ENCODE measurements around the gene CGNL1.

Gene CGNL1

GRCh38 chr15:57552678-57553334 lies 176.5 kb downstream of the CGNL1 start:
- DNase-seq = no peak

DNA sequence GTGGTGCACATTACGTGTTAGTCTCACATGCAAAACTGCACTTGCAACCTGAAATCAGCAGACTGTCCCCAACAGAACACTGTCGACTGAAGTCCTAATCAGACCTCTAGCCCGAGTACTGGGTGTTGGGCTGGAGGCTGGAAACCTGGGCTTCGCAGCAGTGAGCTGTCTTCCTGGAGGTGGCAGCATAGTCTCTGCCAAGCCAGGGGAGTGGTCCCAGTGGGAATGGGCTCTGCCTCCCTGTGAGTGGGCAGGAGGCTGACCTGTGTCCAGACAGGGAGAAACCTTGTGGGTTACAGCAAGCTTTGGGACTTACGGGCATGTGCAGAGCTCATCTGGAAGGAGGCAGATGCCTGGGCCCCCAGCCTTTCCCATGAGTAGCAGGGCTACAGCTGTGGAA lies 177.2 kb downstream of the CGNL1 start:
- no peak for DNase-seq

DNA sequence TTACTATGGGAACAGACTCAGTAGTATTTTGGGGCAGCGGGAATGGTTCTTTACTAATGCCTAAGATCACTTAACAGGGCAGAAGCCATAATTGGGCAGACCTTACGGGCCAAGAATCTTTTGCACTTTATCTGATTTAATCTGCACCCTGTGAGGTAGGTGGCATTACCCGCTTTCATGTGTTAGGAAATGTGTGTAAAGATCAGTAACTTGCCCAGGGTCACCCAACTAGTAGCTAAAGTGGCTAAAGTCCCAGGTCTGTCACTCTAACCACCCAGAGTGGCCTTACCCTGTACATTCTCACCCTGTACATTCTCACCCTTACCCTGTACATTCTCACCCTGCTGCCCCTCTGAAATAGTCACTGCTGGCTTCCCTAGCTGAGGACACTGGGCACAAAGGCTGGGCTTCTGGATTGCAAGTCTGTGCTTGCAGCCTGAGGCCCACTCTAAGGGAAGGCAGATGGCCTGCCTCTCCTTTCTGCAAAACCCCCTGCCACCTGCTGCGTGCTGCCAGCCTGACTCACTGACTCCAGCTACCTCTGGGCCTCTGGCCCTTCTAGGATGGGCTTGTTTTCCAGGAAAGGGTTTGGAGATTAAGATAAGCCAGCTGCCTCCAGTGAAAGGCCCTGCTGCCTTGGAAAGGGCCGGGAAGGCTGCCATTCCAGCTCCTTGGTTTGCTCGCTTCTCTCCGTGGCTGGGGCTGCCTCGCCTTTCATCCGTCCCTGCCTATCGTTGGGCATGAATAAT lies 177.9 kb downstream of the CGNL1 start:
- no peak for DNase-seq

DNA sequence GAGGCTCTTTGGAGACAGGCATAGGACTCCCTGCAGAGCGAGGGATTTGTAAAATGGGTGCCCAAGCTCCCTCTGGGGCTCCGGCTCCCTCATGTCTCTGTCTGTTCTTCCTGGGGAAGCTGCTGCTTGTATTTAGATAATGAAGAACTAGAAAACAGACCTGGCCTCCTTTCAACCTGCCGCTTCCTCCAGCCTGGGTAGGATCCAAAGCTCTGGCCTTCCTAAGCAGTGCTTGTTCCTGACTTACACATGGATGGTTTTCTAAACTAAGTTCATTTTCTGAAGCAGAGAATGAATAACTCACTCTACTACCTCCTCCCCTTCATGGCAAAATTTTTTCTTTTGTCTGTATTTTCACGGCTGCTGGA lies 178.5 kb downstream of the CGNL1 start:
- no peak for DNase-seq

DNA sequence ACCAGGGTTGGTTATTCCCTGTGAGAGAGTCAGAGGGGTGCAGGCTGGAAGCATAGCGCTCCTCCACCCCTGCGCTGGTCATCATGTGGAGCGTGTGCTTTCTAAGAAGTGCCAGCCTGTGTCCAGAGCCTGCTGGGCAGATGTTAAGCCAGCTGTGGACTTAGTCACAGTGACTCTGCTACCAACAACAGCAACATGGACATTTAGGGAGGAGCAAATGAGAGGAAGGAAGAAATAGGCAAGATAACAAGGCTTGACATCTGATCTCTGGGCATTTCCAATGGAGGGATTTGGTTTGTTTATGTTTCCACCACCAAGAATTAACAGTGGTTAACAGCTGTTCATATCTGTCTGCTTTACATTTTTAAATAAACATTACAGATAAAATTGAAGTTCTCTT lies 179.0 kb downstream of the CGNL1 start:
- no peak for DNase-seq

GRCh38 chr15:57556040-57556439 lies 179.7 kb downstream of the CGNL1 start:
- DNase-seq = no peak

DNA sequence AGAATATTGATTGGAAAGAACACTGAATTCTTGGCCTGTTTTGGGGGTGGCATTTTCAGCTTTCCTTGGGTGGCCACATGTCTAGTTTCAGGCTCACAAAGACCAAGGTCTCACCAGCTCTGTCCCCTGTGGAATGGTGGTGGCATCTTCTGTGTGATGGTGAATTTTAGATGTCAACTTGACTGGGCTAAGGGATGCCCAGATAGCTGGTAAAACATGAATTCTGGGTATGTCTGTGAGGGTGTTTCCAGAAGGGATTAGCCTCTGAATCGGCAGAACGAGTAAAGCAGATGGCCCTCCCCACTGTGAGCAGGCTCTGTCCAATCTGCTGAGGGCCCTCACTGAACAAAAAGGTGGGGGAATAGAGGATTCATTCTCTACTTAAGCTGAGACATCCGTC lies 181.0 kb downstream of the CGNL1 start:
- no peak for DNase-seq

GRCh38 chr15:57557810-57558209 lies 181.5 kb downstream of the CGNL1 start:
- no peak for DNase-seq

GRCh38 chr15:57559875-57560274 lies 183.6 kb downstream of the CGNL1 start:
- peak; percentile 31 for DNase-seq

- peak; percentile 54 for DNase-seq
Observed at GRCh38 chr15:57561041-57561711, 184.9 kb downstream of the CGNL1 start.

- no peak for DNase-seq
Observed at GRCh38 chr15:57562196-57562769, 186.0 kb downstream of the CGNL1 start.

DNA sequence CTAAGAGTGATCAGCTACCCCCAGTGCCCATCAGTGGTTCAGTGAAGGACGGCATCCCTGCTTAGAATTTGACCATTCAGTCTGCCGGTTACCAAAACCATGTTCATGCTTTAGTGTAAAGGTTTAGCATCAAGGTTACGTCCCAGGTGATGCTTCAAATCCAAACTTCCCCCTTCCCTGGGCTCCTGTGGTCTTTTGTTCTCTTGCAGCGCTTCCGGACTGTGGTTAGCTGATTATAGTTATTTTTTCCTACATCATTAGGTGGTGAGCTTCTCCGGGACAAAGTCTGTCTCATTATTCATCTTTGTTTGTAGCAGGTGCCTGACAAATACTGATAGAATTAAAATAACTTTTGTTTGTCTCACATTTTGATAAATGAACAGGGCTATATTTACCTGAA lies 187.1 kb downstream of the CGNL1 start:
- DNase-seq = no peak

DNA sequence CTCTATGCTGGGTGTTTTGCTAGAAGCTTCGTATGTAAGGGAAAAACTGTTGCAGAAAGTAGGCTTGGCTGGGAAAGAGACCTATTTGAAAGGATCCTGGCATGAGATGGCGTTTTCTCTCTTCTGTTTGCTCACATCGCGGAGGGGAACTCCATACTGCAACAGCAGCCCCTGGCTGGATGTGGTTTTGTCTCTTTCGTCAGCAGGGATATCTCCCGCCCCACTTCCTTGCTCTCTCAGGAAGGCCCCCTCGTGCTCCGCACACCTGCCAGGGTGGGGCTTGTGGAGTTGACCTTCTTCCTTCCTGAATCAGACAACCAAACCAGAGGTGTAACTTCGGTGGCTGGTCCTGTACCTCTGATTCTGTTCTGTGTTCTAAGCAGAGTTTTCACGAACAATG lies 189.0 kb downstream of the CGNL1 start:
- DNase-seq = no peak

GRCh38 chr15:57566834-57567233 lies 190.5 kb downstream of the CGNL1 start:
- DNase-seq = peak; percentile 44

DNA sequence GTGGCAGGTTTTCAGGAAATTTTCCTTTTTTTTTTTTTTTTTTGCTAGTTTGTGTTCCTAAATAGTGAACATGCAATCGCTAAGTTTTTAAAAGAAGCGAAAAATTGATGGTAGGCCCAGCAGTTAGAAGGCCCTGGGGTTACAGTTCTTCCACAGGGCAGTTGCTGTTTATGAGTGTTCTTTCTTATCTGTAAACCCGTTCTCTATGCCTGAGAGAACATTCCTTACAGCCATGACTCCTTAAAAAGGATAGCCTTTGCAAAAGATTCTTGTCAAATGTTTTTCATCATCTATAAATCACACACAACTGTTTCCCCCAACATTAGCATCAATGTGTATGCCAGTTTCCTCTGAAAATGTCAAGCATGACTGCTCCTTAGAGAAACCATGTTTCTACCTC lies 191.6 kb downstream of the CGNL1 start:
- no peak for DNase-seq

- DNase-seq = no peak
Observed at GRCh38 chr15:57568299-57568698, 192.0 kb downstream of the CGNL1 start.

- DNase-seq = no peak
Observed at GRCh38 chr15:57570340-57570739, 194.0 kb downstream of the CGNL1 start.

DNA sequence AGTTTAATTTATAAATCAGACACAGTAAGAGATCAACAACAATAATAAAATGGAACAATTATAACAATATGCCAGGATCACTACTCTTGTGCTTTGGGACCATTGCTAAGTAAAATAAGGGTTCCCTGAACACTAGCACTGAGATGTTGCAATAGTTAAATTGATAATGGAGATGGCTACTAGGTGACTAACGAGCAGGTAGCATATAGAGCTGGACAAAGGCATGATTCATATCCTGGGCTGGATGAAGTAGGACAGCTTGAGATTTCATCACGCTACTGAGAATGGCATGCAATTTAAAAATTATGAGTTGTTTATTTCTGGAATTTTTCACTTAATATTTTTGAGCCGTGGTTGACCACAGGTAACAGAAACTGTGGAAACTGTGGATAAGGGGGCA lies 194.7 kb downstream of the CGNL1 start:
- no peak for DNase-seq

- DNase-seq = no peak
Observed at GRCh38 chr15:57571725-57572124, 195.4 kb downstream of the CGNL1 start.

DNA sequence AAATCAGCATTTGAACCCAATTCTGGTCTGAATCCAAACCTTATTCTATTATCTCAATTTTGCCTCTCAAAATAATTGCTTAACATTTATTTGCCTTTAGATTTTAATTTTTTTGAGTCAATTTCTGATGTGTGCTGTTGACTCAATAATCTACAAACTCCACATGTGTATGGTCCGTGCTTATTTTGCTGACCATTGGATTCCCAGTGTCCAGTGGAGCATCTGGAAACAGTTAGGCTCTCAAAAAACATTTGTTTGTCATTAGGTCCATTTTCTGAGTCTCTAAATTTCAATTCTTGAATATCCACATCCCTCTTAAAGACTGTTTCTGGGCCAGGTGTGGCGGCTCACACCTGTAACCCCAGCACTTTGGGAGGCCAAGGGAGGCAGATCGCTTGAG lies 196.2 kb downstream of the CGNL1 start:
- no peak for DNase-seq

DNA sequence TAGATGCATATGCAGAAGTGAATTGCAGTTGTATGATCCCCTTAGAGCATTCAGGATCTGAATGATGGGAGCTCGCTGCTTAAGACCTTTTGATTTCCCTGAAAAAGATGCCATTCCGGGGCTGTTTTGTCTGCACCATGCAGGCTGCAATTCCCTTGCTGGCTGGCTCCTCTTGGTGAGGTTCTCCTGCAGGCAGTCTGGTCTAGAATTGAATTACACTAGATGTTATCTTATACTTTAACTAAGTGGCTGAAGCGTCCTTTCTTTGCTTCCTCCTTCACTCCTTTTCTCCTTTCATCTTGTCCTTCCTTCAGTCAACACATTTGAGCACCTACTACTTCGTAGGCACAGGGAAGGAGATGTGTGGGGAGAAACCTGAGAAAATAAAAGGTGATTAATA lies 196.8 kb downstream of the CGNL1 start:
- DNase-seq = no peak

DNA sequence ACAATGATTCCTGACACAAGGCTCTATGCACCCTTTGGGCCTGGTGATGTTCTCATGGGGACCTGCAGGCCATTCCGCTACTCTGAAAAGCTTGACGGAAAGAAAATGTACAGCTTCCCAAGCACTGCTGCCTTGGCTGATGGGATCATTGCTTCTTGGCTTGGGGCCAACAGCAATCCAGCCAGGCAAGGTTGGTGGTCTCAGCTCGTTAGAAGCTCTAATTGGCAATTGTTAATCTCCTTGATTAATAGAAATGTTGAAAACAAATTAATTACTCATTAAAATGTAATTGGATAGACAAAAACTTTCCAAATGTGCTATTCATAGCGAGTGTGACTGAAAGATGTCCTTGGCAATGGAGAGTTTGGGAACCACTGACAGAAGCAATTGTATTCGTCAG lies 199.1 kb downstream of the CGNL1 start:
- DNase-seq = no peak

GRCh38 chr15:57578288-57578900 lies 202.1 kb downstream of the CGNL1 start:
- no peak for DNase-seq
